Measurements from ENCODE around the gene FAM53B.
"Not testable (repeated sequence)": the region's sequence is repeated elsewhere in the genome, so short reads cannot be mapped to it uniquely, and the experiment has no call there.

FAM53B gene

GRCh38 chr10:124597846-124598165 is 146.4 kb downstream of the FAM53B start:
- DNase-seq (ENCODE audit: low read depth in 2 of 2) = no peak

GRCh38 chr10:124596962-124597845 is 147.0 kb downstream of the FAM53B start:
- no peak for DNase-seq (ENCODE audit: low read depth in 2 of 2)

DNA sequence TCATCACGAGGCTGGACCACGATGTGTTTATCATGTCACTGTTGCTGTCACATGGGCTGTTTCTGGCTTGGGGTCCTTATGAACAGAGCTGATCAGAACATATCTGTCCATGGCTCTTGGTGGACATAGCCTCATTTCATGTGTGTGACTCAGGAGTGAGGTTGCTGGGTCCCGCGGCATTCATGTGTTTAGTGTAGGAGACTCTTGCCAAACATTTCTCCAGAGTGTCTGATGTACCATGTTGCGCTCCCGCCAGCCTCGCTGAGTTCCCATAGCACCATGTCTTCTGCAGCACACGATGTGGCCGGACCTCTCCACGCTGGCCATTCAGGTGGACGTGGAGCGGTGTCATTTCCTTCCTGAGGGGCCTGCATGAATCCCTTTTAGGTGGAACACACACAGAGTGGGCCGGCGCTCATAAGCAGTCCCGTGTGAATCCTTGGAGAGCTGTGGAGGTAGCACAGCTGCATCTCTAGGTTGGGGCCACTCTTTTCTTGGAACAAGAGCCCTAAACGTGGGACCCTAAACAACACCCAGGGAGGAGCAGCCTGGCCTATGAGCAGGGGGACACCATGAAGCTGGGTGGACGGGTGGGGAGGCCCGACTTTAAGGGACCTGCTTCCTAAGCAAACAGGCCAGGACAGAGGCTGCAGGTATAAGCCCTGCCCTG is 147.9 kb downstream of the FAM53B start:
- no peak for DNase-seq (ENCODE audit: low read depth in 2 of 2)

GRCh38 chr10:124595143-124595883 is 148.9 kb downstream of the FAM53B start:
- no peak for DNase-seq (ENCODE audit: low read depth in 2 of 2)

DNA sequence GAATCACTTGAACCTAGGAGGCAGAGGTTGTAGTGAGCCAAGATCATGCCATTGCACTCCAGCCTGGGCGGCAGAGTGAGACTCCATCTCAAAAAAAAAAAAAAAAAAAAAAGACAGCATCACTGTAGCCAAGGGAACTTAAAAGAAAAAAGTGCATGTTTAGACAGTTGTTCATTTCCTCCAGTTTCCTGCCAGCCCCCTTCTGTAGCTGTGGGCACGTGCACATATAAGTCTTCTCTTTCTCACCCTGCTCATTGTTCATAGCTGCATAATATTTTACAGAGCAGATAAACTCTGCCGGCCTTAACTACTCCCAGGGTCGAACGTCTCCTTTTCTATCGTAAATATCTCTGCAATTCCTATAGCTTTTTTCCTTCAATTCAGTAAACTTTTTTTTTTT is 149.9 kb downstream of the FAM53B start:
- DNase-seq (ENCODE audit: low read depth in 2 of 2) = no peak

GRCh38 chr10:124593431-124593985 is 150.7 kb downstream of the FAM53B start:
- no peak for DNase-seq (ENCODE audit: low read depth in 2 of 2)

DNA sequence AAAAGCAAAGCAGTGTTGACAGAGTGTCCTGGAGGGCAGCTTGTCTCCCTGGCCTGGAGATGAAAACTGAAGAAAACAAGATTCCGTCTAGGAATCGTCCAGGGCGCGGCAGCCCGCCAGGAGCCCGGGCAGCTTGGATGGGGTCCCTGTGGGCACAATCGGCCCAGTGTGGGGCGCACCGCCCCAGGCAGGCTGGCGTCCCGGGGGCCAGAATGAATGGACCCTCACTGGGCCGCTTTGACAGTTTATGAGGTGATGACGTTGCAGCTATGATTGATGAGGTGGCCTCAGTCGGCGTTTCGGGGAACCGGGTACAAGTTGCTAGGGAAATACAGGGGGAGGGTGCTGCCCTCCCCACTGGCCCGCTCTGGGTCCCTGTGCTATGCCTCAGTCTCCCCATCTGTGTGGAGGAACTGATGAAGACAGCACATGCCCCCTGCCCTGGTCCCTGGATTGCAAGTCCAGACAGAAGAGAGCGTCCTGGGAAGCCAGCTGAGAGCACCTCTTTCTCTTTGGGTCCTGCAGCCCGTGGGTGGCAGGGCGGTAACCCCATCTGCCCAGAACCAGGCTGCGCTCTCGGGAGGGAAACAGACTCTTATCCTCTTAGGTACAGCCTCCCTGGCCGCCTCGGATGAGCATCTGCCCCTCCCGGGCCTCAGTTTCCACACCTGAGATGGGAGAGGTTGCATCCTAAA is 151.3 kb downstream of the FAM53B start:
- DNase-seq (ENCODE audit: low read depth in 2 of 2) = no peak

GRCh38 chr10:124592101-124592500 is 152.1 kb downstream of the FAM53B start:
- no peak for DNase-seq (ENCODE audit: low read depth in 2 of 2)

- no peak for DNase-seq (ENCODE audit: low read depth in 2 of 2)
These were observed 153.1 kb downstream of the FAM53B start for GRCh38 chr10:124591123-124591495.

- DNase-seq (ENCODE audit: low read depth in 2 of 2) = no peak
These were observed 153.7 kb downstream of the FAM53B start for GRCh38 chr10:124590216-124591122.

- DNase-seq (ENCODE audit: low read depth in 2 of 2) = no peak
These were observed 154.6 kb downstream of the FAM53B start for GRCh38 chr10:124589491-124590041.

DNA sequence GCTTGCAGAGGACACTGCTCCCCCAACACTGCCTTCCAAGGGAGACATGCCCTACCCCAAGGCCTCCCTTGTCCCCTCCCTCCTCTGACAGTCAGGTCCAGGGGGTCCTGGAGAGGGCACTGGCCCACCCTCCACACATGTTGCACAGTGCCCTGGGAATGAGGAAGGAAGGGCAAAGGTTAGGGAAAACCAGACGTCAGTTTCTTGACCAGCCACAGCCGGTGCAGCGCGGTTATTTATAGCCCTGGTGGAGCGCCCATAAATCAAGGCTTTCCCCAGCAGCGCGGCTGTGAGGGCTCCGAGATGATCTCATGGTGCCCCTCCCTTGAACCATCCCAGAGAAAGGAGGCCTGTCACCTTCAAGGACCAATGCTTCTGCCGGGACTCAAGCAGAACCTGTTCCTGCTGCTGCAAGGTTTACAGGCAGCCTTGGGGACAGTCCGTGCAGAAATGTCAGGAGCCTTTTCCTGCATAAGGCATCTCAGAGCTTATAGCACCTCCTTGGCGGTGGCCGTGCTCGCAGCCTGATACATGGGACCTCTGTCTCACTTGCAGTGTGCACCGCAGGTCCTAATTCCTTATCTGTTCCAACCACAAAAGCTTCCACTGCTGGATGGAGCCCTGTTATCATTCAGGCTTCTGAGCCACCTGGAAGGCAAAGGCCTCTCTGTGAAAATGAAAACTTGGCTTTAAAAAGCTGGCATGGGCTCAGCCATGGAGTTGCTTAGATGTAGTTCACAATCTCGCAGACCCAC is 155.3 kb downstream of the FAM53B start:
- no peak for DNase-seq (ENCODE audit: low read depth in 2 of 2)

- DNase-seq (ENCODE audit: low read depth in 2 of 2) = not testable (repeated sequence)
These were observed 155.8 kb downstream of the FAM53B start for GRCh38 chr10:124588341-124588735.

- DNase-seq (ENCODE audit: low read depth in 2 of 2) = no peak
These were observed 156.4 kb downstream of the FAM53B start for GRCh38 chr10:124587811-124588211.

DNA sequence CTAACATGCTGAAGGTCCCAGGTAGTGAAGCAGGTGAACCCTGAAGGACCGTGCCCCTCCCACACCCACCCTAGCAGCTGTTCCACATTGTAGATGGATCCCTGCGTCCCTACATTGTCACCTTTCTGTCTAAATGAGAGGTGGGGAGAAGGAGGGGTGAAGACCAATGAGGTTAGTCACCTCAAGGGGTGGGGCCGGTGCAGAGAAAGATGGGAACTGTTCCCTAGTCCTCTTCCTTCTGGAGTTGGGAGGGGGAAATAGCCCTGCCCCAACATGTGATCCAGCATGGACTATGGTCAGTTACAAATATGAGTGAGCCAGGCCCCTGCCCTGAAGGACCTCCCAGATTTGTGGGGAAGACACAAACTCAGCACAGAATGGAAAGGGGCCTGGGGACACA is 158.0 kb downstream of the FAM53B start:
- no peak for DNase-seq (ENCODE audit: low read depth in 2 of 2)

GRCh38 chr10:124579011-124579399 is 165.2 kb downstream of the FAM53B start:
- DNase-seq (ENCODE audit: low read depth in 2 of 2) = no peak

DNA sequence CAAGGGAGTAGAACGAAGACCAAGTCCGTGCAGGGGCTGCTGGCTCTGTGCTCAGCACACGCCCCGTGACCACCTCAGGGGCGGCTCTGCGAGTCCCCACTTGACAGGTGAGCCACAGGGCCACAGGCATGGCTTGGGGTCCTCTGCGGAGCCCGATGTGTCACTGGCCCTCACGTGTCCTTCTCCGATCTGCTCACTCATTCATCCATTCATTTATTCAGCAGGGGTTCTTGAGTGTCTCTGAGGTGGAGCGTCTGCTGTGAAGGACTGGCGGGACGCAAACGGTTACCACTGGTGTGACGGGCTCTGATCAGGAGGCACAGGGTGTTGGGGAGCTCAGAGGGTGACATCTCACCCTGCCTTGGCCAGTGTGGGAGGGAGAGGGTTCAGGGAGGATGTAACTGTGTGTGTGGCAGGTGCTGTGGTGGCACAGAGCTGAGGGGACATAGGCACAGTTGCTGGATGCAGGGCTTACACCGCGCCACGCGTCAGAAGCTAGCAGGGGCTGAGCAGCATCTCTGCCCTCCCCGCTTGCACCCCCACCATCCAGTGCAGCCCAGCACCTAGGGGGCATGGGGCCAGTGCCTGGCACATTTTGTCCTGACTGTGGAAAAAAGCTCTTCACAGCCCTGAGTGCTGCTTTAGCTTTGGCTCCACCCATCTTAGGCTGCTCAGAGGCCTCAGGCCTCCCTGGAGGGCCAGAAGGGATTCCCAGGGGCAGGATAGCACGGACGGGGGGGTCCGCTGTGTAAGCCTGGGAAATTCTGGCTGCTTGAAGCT is 165.8 kb downstream of the FAM53B start:
- DNase-seq (ENCODE audit: low read depth in 2 of 2) = no peak

DNA sequence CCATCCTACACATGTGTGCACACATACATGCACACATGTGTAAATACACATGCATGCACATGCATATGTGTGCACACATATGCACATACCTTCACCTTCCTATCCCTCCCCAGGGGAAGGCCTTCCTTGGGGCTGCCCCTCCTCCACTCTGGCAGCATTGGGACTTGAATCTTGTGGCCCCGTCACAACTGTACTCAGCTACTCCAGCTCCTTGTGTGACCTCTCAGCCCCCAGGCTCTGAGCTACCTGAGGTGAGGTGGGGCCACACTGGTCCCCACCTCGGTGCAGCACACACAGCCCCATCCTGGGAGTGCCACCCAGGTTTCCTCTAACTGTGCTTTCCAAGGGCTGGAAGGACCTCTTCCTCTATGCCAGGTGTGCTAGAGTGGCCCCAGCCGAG is 166.5 kb downstream of the FAM53B start:
- DNase-seq (ENCODE audit: low read depth in 2 of 2) = no peak
